ENCODE results near the gene FAM3D. TPM values are rescaled to one million over a fixed set of nuclear protein-coding genes. Genes with fewer than 3 reads are reported as not detected.

FAM3D gene
- total and polyA plus RNA-seq, 2 of the 8 experiments (the other 6 are each of a cell fraction or from before 2014, with no cell fraction given) = not detected

- no peak for TF ChIP-seq NANOG (IDR thresholded peaks at IDR 0.05; ENCODE audit: insufficient read depth, low read depth, low read length, poor library complexity, severe bottlenecking)
- TF ChIP-seq TBP (IDR thresholded peaks at IDR 0.05; ENCODE audit: low read depth, low read length) = no peak
Measured at GRCh38 chr3:58624550-58624949, 42.0 kb downstream of the FAM3D start (continued).
